GM13977 (cell line): ENCODE data around the gene SARDH.

Experiments used
- DNase-seq: peaks from one replicate; pipeline ENCODE4 v3.0.0; 2012; ENCODE audit warnings: low spot score
- in situ Hi-C: fragments of 300-500 bp; cut with MboI; formaldehyde crosslinking; loops from one replicate; pipeline ENCODE4 v1.12.0; 2022; ENCODE audit warnings: low sequenced_read_pairs, low pct_unique_long_range_greater_than_20kb, mixed read lengths, inconsistent platforms; ENCODE audit not compliant: unreplicated experiment
- TF ChIP-seq, protein P1 (sequence below): IDR thresholded peaks from 2 replicates; pipeline ENCODE4 v1.5.1; 2012; ENCODE audit warnings: mild to moderate bottlenecking, control low read depth; ENCODE audit not compliant: insufficient read depth; ENCODE audit errors: extremely low read depth, missing control alignments

SARDH gene

DNA sequence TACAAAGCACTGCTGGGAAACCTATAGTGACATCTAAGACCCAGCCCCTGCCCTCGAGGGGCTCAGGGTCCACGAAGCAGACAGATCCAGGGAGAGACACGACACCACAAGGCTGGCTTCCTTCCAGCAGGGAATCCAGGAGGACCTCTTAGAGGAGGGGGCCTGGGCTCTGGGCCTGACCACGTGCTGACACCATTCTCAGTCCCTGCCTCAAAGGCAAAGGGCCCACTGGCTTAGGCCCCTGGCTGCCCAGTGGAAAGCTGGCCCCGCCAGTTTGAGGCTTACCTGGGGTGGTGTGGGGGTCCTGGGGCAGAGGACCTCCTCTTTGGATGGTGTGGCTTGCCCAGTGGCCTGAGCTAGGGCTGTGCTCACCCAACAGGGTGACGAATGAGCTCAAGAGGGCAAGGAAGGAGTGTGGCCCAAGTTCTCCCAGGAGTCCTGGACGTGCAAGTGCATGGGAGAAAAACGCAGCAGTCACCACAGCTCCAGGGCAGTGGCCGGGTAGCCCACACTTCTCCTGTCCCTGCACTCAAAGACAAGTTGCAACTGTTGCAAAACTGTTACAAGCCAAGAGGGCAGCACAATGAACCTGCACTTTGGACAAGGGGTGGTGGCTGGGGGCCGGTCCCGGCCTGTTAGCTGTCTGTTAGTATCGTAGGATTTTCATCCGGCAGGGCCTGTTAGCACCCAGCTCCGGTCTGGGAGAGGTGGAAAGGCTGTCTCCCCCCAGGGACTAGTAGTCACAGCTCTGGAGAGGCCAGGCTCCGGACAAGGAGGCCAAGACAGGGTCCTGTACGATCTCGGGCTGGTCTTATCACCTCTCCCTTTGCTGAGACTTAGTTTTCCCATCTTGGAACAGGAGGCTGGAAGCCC is 1.5 kb upstream of the SARDH start:
- DNase-seq: no peak
- in situ Hi-C loops: loop anchor here (25.0 kb wide), 1 partner anchor 202 kb away; the partner anchor contains the start of gene ADAMTSL2
- TF ChIP-seq, protein P1, sequence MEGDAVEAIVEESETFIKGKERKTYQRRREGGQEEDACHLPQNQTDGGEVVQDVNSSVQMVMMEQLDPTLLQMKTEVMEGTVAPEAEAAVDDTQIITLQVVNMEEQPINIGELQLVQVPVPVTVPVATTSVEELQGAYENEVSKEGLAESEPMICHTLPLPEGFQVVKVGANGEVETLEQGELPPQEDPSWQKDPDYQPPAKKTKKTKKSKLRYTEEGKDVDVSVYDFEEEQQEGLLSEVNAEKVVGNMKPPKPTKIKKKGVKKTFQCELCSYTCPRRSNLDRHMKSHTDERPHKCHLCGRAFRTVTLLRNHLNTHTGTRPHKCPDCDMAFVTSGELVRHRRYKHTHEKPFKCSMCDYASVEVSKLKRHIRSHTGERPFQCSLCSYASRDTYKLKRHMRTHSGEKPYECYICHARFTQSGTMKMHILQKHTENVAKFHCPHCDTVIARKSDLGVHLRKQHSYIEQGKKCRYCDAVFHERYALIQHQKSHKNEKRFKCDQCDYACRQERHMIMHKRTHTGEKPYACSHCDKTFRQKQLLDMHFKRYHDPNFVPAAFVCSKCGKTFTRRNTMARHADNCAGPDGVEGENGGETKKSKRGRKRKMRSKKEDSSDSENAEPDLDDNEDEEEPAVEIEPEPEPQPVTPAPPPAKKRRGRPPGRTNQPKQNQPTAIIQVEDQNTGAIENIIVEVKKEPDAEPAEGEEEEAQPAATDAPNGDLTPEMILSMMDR: no peak

DNA sequence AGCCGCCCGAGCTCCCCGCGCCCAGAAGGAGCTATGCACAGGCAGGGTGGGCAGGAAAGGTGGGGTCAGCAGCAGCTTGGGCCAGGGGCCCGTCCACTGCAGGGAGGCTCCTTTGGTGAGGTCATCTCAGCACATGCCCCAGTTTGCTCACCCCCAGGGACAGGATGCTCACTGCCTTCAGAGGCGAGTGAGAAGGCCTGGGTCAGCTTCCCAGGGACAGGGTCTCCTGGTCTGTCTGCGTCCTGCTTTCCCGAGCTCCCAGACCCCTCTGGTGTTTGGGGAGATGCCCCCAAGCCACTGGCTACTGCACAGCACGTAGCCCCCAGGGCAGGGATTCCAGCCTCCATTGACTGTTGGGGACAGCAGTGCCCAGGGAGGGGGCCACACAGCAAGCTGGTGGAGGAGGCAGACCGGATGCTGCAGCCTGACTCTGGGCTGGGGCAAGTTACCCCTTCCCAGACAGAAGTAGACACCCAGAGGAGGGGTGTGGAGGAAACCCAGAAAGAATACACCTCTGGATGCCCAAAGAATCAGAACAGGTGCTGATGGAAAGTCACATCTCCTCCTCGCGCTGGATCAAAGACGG is 581 bp upstream of the SARDH start:
- DNase-seq: no peak
- TF ChIP-seq, protein P1: no peak
- in situ Hi-C loops: loop anchor here (25.0 kb wide), 1 partner anchor 201 kb away; the partner anchor contains the start of gene ADAMTSL2

DNA sequence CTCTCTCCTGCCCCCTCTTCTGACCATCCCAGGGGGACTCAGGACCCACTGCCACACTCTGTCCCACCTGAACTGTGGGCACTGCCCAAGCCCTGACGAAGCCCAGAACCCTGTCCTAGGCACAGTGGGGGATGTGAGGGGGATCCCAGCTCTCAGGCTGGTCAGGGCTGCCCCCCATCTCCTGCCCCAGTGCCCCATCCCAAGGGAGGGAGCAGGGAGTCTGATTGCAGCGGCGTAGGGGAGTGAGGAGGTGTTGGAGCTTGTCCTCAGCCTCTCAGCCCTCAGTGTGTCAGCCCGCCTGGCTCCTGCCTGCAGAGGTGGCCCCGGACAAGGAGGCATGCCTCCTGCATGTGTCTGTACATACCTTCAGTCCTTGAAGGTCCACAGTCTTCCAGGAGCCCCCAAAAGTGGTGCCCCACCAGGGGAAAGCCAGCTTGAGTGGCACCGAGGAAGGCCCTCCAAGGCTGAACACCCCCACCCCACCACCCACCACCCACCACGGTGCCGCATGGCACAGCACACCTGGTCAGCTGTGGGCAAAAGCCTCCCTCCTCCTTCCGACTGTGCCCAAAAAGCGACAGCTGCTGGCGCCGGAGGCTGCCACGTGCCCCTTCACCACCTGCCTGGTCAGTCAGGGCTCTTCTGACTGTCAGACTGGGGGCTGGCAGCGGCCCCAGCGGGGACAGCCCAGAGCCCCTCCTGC is 930 bp downstream of the SARDH start:
- TF ChIP-seq, protein P1: no peak
- DNase-seq: no peak
- in situ Hi-C loops: loop anchor here (25.0 kb wide), 1 partner anchor 200 kb away; the partner anchor contains the start of gene ADAMTSL2

DNA sequence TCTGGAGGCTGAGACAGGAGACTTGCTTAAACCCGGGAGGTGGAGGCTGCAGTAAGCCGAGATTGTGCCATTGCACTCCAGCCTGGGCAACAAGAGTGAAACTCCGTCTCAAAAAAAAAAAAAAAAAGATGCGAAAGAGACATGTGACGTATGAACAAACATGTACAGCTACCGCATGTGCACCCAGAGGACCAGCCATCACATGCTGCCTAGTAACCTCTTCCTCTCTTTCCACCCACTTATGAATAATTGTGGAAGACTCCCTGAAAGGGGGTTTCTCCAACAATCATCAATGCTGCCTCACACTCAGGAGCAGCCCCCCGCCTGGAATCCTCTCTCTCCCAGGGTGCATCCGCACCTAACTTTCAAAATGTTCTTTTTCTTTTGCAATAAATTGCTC is 2.2 kb downstream of the SARDH start:
- in situ Hi-C loops: loop anchor here (25.0 kb wide), 1 partner anchor 199 kb away; the partner anchor contains the start of gene ADAMTSL2
- DNase-seq: no peak
- TF ChIP-seq, protein P1: no peak

DNA sequence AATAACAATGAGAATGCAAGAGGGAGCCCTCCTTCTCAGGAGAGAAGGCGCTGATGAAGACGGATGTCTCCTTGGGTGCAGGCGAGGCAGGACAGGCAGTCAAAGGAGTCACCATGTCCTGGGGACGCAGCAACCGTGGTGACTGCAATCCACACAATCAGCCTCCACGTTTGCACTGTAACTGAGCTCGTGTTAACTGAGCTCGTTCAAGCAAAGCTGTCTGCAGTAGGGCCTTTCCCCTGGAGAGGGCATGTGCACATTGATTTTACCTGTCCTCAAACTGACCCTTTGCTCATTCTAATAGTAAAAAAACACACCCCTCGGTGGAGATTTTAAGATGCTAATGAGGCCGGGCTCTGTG is 2.8 kb downstream of the SARDH start:
- peak; percentile 66 for DNase-seq
- TF ChIP-seq, protein P1: no peak
- in situ Hi-C loops: loop anchor here (25.0 kb wide), 1 partner anchor 198 kb away; the partner anchor contains the start of gene ADAMTSL2

DNA sequence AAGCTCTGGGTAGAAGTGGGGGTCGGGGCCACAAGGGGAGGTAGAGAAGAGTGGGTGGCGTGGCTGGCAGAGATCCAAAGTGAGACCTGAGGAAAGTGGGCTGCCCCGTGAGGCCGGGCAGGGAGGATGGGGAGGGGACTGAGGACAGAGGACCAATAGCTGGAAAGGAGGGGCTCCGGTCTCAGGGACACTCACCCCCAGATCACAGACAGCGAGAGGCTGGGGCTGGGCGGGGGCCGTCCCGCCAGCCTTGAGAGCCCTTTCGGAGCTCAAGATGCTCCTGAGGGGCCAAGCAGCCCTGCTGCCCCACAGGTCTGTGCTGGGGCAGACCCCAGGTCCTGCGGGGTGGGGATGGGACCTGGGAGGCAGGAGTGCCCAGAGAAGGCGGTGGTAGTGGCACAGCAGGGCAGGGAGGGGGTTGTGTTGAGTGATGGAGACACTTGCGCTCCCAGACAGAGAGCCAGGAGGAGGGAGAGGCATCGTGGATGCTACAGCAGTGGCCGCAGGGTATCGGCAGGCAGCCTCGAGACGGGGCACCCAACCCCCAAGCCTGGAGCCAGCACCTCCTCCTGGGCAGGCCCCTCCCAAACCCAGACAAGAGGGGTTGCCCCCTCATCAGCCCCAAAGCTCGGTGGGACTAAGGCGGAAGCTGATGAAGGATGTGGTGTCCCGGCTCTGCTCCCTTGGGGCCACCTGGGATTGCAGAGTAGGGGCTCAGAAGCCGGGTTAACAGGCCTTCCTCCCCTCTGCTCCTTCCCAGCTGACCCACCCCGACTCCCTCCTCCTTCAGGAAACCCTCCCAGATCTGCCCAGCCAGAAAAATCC is 3.4 kb downstream of the SARDH start:
- TF ChIP-seq, protein P1: no peak
- in situ Hi-C loops: loop anchor here (25.0 kb wide), 1 partner anchor 198 kb away; the partner anchor contains the start of gene ADAMTSL2
- DNase-seq: no peak
